NCI-H2227 (cell line): Measurements from ENCODE around the gene EVI5.
A peak's percentile ranks its signal among the peaks of the same experiment; 100 is the strongest.

ENCODE experiments used
- DNase-seq: peaks from one replicate; lab custom pipeline; 2025; ENCODE audit not compliant: unreplicated experiment; lab: John Stamatoyannopoulos, UW

EVI5 gene

DNA sequence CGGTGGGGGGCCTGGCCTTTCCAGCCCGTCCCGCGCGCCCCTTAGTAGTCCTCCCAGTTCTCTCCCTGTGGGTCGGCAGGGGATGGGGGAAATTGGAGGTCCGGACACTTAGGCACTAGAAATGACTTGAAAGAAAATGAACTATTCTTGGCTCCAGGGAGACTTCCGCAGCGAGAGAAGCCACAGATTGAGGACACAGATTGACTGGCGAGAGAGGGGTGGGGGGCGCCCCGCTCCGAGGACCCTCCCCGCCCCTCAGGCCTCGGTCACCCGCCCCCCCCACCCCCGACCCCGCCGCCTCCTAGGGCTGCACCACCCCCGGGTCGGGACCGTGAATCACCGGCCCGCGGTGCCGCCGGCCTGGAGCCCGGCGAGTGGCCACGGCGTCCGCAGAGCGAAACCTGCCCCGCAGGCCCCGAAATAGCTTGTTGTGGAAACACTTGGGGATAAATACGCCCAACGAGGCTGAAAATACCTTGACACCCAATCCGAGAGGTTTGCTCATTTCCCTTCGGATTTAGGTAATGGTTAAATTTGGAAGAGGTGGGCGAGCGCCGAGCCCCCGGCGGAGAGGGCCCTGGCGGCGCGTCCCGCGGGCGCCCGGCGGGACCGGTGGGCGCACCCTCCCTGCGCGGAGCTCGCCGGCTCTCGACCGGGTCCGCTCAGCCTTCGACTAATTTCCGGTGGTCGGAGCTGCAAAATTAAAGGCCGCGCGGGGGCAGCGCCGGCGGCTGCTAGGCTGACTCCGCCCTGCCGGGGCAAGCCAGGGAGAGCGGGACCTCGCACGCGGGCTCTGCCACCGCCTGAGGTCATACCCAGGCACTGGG lies 298.4 kb downstream of the EVI5 start, which contains the start of gene GFI1:
GFI1 (minus strand) TSS at position 675 of the 827 bp plus-strand sequence. CDS start 3,438 bp downstream, outside the sequence.
- peak; percentile 19 for DNase-seq

DNA sequence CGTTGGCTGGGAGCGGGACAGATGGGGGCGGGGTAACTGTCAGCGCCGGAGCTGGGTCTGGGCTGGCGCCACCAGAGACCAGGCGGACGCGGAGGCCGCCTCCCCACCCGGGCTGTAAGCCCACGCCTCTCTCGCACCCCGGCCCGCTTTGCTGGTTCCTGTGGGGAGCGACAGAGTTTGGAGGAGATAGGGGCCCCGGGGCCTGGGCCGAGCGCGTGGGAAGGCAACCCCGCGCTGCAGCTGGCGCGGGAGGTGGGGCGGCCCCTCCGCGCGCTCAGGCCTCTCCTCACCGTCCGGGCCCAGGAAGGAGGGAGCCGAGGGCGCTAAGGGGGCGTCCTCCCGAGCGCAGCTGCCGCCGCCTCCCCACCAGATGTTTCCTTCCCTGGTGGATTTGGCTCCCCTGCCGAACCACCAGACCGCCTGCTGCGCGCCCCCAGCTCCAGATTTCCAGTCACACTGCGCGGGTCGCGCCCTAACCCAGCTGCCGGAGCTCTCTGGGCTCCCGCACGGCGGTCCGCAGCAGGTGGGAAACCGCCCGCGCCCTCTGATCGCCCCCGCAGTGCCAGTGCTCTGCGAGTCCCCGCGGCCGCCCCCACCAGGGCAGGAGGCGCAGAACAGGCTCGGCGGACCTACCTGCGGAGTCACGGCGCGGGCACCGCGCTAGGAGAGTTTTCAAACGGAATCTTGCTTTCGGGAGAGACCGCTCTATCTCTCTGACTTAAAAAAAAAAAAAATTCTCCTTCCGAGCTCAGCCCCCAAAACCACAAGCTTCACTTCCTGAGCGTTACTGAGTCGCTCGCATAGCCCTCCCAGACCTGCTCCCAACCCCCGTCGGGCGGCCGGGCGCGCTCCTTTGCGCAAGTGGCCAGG lies 299.3 kb downstream of the EVI5 start:
- peak; percentile 39 for DNase-seq

DNA sequence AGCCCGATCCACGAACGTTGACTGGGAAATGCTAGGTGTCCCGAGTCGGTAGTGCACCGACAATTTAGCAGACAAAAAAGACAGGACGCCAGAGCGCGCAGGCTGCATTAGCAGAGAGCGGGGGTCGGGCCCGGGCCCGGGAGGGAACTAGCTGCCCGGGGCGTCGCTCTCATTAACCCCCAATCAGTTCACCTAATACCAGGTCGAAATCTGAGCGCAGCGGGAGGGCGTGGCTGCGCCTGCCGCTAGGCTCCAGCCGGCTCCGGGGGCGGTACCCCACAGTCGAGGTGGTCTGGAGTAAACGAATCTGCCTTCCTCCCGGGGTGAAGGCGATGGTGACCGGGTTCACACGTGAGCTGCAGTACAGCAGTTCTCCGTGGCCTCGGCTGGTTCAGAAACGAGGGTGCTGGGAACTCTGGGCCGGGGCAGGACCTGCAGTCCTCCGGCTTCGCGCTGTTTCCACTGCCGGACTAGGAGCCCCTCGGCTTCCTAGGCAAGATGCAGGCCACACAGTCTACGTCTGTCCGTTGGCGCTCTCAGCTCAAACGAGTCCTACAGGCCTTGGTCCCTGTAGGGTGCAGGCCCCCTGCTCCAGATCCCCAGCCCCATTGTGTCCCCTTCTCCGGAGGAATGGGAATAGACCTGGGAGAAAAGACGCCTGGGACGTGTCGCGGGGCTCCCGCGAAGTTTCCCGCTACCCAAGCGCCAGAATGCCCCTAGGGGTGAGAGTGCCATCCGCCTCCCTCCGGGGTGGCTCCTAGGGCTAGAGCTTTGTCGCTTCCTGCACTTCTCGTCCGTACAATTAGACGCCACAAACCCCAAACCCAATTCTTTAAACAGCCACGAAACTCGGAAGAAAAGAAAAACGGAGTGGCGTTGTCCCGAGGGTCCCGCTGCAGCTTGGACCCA lies 300.2 kb downstream of the EVI5 start:
- DNase-seq: peak; percentile 43

DNA sequence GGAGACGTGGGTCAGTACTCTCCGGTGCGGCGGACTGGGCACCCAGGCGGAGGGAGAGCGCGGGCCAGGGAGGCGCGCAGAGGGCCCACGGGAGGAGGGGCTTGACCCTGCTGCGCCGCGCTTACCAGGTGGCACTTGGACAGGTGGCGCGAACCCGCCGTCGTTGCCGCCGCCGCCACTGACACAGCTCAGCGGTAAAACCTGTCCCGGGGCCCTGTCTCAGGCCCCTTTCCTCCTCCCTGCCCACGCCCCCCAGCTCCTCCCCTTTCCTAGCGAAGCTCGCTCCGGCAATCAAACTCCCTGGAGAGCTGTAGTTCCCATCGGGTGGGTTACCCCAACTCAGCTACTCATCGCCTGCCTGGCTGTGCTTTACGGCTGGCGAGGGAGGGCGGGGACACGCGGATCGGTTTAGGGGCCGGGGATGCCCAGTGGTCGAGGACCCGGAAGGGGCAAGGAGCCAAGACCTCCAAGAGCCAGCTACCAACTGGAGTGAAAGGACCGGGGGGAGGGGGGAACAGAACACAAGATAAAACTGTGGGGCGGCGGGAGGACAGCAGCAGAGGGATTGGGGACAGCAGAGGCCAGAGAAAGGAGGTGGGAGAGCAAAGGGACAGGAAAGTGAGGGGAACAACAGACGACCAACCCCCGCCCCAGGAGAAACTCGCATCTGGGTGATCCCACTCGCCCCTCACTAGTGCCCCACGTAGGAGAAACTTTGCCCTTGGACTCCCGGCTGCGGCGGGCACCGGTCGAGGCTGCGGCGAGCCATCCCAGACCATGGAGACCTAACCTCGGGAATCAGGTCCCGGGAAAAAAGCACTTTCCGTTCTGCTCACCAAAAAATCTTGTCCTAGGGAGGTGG lies 301.1 kb downstream of the EVI5 start:
- no peak for DNase-seq

DNA sequence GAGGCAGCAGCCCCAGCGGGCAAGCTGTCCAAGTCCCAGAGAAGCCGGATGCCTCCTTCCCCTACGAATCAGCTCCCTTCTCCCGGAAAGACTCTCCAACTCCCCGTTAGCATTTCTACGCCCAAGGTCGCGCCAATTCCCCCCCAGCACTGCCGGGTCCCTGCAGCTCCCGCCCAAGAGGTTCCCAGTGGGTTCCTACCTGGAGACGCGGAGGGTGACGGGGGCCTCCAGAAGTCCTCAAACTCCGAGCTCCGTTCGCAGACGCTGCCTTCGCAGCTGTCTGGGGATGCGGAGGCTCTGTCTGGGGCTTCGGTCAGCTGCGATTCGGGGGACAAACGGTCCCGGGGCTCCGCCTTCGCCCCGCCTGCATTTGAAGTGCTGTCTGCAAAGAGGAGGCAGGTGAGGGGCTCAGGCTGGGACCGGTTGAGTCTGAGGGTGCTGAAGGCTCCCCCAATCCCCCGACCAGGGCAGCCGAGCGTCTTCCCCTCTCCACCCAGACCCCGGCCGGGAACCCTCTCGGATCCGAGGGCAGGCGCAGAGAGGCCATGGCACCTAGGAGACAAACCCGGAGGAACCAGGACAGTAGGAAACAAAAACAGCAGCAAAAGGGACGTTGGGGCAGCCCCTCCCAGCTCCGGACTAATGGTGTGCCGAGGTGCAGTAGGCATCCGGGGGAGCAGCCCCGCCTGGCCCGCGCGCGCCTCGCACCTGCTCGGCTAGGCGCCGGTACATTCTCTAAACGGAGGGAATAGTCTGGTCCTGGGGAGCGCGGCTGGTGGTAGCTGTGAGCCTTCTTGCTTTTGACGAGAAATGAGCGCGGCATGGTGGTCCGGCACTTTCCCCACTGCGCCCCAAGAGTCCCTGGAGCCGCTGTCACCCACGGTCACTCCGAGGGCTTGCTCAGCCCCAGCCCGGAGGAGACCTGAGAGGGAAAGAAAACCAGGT lies 302.0 kb downstream of the EVI5 start:
- DNase-seq: no peak

DNA sequence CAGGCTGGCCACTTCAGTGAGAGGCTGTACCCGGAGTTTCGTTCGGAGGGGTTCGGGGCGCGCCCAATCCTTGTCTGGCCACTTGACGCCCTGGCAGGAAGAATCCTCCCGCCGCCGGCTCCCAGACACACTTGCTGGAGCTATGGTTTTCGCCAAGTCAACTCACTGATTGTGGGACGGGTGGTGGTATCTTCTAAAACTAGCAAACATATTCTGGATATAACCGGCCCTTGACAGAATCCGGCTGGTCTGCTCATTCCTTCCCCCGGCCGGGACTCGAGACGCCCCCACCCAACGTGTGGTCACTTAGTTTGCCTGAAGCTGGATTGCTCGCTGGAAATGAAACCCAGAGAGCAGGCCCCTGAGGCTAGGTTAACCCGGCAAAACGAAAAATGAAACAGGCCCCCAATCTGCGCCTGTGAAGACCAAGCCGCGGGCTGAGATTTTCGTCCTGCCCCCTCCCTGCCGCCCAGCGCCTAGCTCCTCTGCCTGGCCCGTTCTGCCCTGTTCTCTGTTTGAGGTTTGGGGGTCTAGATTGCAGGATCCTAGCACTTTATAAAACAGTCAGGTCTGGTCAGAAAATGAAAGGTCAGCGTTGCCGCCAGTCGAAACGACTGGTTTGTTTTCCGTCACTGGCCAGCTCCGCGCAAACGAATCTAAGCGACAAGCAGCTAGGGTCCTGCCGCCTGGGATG lies 302.8 kb downstream of the EVI5 start:
- DNase-seq: no peak

DNA sequence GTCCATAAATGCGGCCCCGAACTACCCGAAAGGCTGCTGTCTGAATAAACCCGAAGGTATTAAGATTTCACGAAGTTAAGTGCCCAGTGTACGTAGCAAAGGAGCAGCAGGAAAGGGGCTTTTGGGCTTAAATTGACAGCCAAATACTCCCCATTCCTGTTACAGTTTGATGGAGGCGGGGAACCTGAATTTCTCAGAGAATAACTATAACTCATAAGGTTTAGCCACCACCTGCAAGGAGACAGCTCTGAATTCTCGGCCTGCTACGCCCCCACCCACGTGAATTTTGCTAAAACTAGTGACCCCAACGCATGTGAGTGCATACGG lies 303.3 kb downstream of the EVI5 start:
- no peak for DNase-seq

DNA sequence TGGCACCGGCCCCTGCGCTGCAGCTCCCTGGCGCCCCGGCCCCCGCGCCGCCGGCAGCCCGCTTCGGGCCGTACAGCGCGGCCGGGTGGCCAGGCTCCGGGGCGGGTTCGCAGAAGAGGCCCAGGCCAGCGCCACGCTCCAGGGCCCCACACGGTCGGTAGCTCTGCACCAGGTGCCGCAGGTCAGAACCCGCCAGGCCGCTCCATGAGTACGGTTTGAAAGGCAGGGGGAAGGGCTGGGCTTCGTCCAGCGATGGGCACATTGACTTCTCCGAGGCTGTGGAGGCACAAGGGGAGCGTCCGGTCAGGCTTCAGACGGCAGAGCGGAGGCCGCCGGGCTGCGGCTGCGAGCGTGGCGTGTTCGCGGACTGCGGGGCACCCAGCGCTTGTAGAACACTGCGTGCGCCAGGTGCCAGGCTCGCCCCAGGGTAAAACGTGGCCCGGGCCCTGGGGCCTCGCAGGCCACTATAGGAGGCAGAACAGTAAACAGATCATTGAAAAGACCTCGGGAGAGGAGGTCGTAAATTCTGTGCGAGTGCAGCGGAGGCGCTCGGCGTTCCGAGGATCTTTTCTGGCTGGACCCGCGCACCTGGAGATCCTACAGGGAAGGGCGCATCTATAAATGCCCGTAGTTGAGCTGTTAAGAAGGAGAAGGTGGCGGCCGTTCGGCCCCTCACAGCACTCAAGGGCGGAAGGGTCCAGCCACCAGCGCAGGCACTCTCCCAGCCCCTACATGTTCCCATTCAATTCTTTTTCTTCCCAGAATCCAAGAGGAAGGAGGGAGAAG lies 303.9 kb downstream of the EVI5 start:
- peak; percentile 41 for DNase-seq

DNA sequence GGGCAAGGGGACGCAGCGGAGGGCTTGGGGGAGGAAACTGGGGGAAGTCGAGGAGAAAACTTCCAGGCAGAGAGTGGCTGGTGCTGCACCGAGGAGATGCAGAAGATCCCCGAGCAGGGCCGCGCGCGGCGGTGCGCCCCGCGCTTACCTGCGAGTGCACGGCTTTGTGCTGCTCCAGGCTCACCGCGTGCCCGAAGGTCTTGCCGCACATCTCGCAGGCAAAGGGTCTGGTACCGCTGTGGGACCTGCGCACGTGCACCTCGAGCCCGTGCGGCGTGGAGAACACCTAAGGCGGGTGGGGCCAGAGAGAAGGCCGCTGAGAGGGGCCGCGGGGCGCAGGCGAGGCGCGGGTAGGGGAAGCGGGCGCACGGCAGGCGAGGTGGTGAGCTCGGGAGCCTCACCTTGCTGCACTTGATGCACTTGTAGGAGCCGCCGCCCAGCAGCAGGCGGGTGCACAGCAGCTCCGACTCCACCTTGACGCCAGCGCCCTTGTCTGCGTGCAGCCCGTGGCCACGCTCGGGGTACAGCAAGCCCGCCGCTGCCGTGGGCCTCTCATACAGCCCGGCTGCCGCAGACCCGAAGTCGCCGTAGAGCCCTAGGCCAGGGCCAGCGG lies 304.6 kb downstream of the EVI5 start:
- DNase-seq: no peak

DNA sequence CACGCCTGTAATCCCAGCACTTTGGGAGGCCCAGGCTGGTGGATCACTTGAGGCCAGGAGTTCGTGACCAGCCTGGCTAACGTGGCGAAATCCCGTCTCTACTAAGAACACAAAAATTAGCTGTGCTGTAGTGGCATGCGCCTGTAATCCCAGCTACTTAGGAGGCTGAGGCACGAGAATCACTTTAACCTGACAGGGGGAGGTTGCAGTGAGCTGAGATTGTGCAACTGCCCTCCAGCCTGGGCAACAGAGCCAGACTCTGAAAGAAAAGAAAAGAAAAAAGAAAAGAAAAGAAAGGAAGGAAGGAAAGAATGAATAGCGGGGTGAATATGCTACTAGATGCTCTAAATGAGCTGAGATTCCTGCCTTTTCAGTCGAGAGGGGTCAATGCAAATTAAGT lies 305.3 kb downstream of the EVI5 start:
- DNase-seq: no peak

DNA sequence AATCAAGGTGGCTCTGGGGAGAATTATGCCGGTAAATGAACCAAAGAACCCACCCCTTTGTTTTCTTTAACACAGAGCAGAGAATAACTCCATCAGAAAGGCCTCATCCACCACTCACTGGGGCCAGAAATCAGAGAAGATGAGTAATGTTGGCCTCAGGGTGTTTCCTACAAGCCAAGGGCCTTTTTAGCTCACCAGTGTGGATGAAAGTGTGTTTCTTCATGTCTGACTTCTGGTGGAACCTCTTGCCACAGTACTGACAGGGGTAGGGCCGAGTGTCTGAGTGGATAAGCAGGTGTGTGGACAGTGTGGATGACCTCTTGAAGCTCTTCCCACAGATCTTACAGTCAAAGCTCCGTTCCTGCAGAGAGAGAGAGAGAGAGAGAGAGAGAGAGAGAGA lies 306.5 kb downstream of the EVI5 start:
- DNase-seq: no peak

DNA sequence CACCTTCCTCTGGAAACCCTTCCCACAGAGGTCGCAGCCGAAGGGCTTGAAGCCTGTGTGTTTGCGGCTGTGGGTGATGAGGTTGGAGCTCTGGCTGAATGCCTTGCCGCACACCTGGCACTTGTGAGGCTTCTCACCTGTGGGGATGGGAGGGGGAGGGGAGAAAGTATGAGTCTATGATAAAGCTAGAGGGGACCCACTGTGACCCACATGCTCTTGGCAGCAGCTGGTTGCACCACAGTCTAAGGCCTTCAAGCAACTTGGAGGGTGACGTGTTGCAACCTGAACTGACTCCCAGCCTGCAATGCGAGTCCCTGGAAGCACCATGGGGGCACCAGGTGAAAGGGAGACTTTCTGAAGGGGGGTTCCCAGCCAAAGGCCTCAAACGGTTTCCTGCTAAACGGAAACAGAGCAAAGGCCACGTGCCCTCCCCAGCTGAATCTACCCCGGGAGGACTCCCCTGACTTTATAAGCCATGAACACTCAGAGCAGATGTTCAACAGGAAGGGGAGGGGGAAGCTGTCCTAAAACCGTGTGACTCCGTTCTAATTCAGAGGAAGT lies 308.8 kb downstream of the EVI5 start:
- DNase-seq: no peak

DNA sequence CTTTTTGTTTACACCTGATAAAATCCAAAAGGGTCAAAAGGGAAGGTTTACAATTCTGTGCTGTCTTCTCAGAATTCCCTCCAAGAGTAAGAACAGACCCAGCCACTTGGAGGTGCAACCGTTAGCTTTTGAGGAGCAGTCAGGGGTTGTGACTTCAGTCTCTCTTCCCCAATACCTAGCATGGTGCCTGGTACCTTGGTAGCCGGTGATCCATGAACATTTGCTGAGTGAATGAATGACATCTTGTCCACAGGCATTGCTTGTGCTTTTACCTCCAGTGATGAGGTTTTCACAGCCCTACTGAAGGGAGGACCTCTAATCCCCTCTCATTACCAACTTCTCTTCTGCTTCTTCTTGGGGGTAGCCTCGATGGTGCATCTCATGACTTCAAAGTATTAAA lies 309.9 kb downstream of the EVI5 start:
- no peak for DNase-seq

DNA sequence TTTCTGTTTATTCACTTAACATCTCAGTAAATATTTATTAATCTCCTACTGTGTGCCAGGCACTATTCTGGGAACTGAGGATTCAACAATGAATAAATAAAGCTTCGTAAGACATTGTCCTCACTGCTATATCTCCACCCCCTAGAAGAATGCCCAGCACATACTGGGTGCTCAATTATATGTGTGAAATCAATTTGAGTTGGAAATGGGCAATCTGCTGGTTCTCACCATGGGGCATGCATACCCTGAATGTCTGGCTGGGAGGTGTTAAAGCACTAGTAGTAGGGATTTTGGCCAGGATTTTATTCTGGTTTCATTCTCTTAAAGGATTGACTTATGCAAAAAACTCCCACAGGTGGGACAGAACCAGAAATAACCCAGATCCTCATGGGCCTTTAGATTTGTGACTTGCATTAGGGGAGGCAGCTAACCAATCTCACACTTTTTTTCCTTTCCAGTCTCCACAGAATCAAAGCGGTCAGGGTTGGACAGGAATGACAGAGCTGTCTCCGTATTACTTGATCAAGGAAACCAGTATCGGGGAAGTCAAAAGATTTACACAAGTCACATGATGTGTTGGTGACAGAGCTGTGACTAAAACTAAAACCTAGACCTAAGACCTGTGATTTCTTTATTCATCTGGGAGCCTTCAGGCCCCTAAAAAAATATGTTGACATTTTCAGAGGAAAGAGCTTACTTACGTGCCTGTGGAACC lies 311.0 kb downstream of the EVI5 start:
- no peak for DNase-seq

DNA sequence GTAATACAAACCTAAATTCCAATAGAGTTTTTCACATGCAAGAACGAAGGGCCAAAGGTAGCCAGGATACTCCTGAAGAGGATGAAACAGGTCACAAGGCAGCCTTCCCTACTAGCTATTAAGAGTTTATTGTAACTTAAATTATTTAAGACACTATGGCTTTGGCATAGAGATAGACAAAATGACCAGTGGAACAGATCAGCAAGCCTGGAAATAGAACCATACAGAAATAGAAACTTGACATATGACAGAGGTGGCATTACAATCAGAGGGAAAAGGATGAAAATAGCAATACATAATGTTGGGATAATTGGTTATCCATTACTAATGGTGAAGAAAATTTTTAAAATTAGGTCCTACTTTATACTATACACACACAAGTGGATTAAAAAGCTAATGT lies 314.7 kb downstream of the EVI5 start:
- no peak for DNase-seq

DNA sequence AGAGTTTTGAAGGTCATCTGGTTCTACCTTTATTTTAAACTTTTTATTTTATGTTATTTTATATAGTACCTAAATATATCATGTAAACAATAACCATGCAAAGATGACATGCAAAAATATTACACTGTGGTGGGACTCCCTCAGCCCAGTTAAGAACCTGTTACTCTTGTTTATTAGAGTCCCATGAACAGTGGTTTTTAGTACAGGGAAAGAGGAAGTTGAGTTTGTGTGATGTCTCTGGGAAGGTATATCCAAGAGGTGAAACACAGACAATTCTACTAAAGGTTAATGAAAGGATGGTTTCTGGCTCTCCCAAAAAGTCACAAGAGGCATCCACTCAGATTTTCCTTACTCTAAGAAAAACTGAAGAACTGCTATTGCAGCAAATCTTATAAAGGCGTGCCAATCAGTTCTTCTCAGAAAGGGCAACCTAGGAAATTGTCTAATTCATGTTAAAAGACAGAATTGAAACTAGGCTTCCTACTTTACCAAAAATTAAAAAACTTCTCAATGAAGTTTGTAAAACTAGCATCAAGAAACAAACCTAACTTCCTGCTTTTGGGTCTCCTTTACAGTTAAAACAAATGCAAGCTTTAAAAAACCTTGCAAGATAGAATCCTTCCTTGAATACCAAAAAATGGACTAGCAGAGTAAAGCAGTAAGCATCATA lies 318.1 kb downstream of the EVI5 start:
- no peak for DNase-seq
